ENCODE data around the gene STXBP6.

DNA sequence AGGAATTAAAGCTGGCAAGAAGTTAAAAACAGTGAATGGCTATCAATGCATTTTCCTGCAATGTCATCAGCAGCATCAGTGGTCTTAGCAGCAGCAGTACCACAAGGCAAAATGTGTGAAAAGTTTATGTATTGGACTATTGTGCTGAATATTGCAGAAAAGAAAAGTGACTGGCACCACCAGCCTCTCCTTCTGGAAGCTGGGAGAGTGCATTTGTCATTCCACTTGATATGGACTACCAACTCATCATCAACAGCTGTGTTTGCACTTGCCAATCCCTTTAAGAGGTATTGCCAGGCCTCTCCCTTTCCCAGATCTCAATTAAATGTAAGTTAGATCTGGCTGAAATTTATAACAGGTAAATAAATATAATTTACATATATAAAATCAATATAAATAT lies 265.0 kb downstream of the STXBP6 start:
- TF ChIP-seq TAF1 (IDR thresholded peaks at IDR 0.05; ENCODE audit: borderline replicate concordance, low read depth, low read length) (no peak), POLR2AphosphoS5 (IDR thresholded peaks at IDR 0.05; ENCODE audit: low read depth, low read length) (no peak), POLR2A (IDR thresholded peaks at IDR 0.05; ENCODE audit: low read depth, low read length) (no peak)

Measured in GM12892 (cell line).